Measurements from ENCODE around the gene WWOX.

WWOX gene

GRCh38 chr16:79072517-79072916 is 973.1 kb downstream of the WWOX start:
- no peaks in the 10 kb centered on the region for H3K27me3 ChIP-seq (ENCODE audit: insufficient read depth, low read length)
- H3K4me3 ChIP-seq (ENCODE audit: low read length), result no peak overlapping the region
- H2AFZ ChIP-seq (ENCODE audit: low read depth, low read length), result no peak overlapping the region
- no peaks in the 10 kb centered on the region for H3K4me1 ChIP-seq (ENCODE audit: insufficient read depth, low read length)
- H3K36me3 ChIP-seq (ENCODE audit: insufficient read depth, low read length), result no peaks in the 10 kb centered on the region
- no peaks in the 10 kb centered on the region for H3K9me3 ChIP-seq (ENCODE audit: low read length)

- Histone ChIP-seq H3K4me1 (ENCODE audit: insufficient read depth, low read length) (no peaks in the 10 kb centered on the region), H3K4me3 (ENCODE audit: low read length) (no peak overlapping the region), H3K36me3 (ENCODE audit: insufficient read depth, low read length) (no peaks in the 10 kb centered on the region), H2AFZ (ENCODE audit: low read depth, low read length) (no peak overlapping the region), H3K27me3 (ENCODE audit: insufficient read depth, low read length) (no peaks in the 10 kb centered on the region), H3K9me3 (ENCODE audit: low read length) (no peaks in the 10 kb centered on the region)
Measured at GRCh38 chr16:79073566-79073965, 974.1 kb downstream of the WWOX start.

GRCh38 chr16:79074541-79074940 is 975.1 kb downstream of the WWOX start:
- Histone ChIP-seq H3K4me3 (ENCODE audit: low read length) (no peak overlapping the region), H3K9me3 (ENCODE audit: low read length) (no peaks in the 10 kb centered on the region), H2AFZ (ENCODE audit: low read depth, low read length) (no peak overlapping the region), H3K4me1 (ENCODE audit: insufficient read depth, low read length) (no peaks in the 10 kb centered on the region), H3K27me3 (ENCODE audit: insufficient read depth, low read length) (no peaks in the 10 kb centered on the region), H3K36me3 (ENCODE audit: insufficient read depth, low read length) (no peaks in the 10 kb centered on the region)

- H3K4me3 ChIP-seq (ENCODE audit: low read length), result no peak overlapping the region
- H3K36me3 ChIP-seq (ENCODE audit: insufficient read depth, low read length), result no peaks in the 10 kb centered on the region
- H3K9me3 ChIP-seq (ENCODE audit: low read length), result no peaks in the 10 kb centered on the region
- H3K27me3 ChIP-seq (ENCODE audit: insufficient read depth, low read length), result no peaks in the 10 kb centered on the region
- no peak overlapping the region for H2AFZ ChIP-seq (ENCODE audit: low read depth, low read length)
- H3K4me1 ChIP-seq (ENCODE audit: insufficient read depth, low read length), result no peaks in the 10 kb centered on the region
Measured at GRCh38 chr16:79074951-79075350, 975.5 kb downstream of the WWOX start.

GRCh38 chr16:79076047-79076767 is 976.8 kb downstream of the WWOX start:
- Histone ChIP-seq H2AFZ (ENCODE audit: low read depth, low read length) (no peak overlapping the region), H3K9me3 (ENCODE audit: low read length) (no peaks in the 10 kb centered on the region), H3K27me3 (ENCODE audit: insufficient read depth, low read length) (no peaks in the 10 kb centered on the region), H3K4me1 (ENCODE audit: insufficient read depth, low read length) (no peaks in the 10 kb centered on the region), H3K36me3 (ENCODE audit: insufficient read depth, low read length) (no peaks in the 10 kb centered on the region), H3K4me3 (ENCODE audit: low read length) (no peak overlapping the region)

DNA sequence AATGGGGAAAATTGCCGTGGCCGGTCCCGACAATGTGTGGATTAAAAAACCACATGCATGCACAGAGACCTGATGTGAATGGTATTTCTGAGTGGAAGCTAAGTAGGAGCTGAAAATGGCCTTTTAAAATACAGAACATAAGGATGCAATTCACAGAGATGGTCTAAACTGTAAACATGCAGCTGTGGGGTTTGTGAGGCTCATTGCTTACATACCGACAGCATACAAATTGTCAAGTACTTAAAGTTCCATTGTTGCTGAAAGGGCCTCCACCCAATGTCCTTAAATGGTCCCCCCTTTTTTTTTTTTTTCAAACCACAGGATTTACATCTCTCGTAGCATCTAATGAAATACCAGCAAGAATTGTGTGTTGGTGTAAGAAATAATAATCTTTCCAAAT is 977.9 kb downstream of the WWOX start:
- Histone ChIP-seq H3K36me3 (ENCODE audit: insufficient read depth, low read length) (no peaks in the 10 kb centered on the region), H3K4me1 (ENCODE audit: insufficient read depth, low read length) (peaks cover 3% of the 10 kb centered on the region), H3K4me3 (ENCODE audit: low read length) (no peak overlapping the region), H3K9me3 (ENCODE audit: low read length) (no peaks in the 10 kb centered on the region), H2AFZ (ENCODE audit: low read depth, low read length) (no peak overlapping the region), H3K27me3 (ENCODE audit: insufficient read depth, low read length) (no peaks in the 10 kb centered on the region)

- H3K9me3 ChIP-seq (ENCODE audit: low read length), result no peaks in the 10 kb centered on the region
- H2AFZ ChIP-seq (ENCODE audit: low read depth, low read length), result no peak overlapping the region
- H3K4me1 ChIP-seq (ENCODE audit: insufficient read depth, low read length), result peaks cover 26% of the 10 kb centered on the region
- H3K27me3 ChIP-seq (ENCODE audit: insufficient read depth, low read length), result no peaks in the 10 kb centered on the region
- H3K4me3 ChIP-seq (ENCODE audit: low read length), result no peak overlapping the region
- no peaks in the 10 kb centered on the region for H3K36me3 ChIP-seq (ENCODE audit: insufficient read depth, low read length)
Measured at GRCh38 chr16:79079656-79080420, 980.4 kb downstream of the WWOX start.

DNA sequence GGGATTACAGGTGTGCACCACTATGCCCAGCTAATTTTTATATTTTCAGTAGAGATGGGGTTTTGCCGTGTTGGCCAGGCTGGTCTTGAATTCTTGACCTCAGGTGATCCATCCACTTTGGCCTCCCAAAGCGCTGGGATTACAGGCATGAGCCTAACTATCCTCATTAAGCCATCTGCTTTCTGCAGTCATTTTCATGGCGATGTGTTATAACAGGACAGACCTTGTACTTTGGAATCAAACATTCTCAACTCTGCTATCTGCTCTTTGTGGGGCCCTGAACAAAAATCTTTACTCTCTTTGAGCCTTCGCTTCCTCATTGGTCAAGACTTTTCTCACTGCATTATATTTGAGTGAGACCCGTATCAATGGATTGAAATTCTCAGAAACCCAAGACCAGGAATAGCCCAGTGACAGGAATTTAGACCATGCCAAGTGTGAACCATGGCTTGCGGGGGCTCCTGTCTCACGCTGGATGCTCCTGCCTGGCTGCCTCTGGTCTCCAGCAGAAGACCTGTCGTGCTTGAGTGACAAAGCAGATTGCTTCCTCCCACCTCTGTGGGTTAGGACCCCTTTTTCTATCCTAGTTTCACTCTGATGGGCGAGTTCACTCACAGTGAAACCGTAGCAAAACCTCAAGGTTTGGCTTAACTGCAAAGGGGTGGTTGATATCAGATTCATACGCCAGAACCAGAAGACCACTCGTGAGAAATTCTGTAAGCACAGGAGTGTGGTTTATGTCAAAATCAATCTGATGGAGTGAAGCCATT is 982.0 kb downstream of the WWOX start:
- no peaks in the 10 kb centered on the region for H3K9me3 ChIP-seq (ENCODE audit: low read length)
- no peak overlapping the region for H2AFZ ChIP-seq (ENCODE audit: low read depth, low read length)
- H3K36me3 ChIP-seq (ENCODE audit: insufficient read depth, low read length), result no peaks in the 10 kb centered on the region

DNA sequence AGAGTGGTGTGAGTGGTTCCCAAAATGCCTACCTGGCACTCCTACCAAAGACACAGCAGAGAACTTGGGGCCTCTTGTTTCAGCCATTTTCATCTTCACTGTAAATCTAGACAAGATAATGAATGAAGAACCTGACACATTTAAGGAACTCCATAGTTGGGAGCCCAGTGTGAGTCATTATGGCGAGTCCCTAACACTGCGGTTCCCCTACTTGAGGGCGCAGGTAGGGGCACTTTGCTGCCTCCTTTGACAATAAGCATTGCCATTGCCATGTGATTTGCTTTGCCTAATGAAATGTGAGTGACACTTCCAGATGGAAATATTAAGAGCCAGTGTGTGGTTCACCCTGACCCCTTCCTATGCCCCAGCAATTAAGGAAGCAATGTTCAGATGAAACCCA is 983.5 kb downstream of the WWOX start:
- H3K4me3 ChIP-seq (ENCODE audit: low read length), result no peak overlapping the region
- no peaks in the 10 kb centered on the region for H3K36me3 ChIP-seq (ENCODE audit: insufficient read depth, low read length)

More for the DNA sequence above, 982.0 kb downstream of the WWOX start:
- H3K4me3 ChIP-seq (ENCODE audit: low read length), result no peak overlapping the region
- peaks cover 28% of the 10 kb centered on the region for H3K4me1 ChIP-seq (ENCODE audit: insufficient read depth, low read length)
- no peaks in the 10 kb centered on the region for H3K27me3 ChIP-seq (ENCODE audit: insufficient read depth, low read length)

DNA sequence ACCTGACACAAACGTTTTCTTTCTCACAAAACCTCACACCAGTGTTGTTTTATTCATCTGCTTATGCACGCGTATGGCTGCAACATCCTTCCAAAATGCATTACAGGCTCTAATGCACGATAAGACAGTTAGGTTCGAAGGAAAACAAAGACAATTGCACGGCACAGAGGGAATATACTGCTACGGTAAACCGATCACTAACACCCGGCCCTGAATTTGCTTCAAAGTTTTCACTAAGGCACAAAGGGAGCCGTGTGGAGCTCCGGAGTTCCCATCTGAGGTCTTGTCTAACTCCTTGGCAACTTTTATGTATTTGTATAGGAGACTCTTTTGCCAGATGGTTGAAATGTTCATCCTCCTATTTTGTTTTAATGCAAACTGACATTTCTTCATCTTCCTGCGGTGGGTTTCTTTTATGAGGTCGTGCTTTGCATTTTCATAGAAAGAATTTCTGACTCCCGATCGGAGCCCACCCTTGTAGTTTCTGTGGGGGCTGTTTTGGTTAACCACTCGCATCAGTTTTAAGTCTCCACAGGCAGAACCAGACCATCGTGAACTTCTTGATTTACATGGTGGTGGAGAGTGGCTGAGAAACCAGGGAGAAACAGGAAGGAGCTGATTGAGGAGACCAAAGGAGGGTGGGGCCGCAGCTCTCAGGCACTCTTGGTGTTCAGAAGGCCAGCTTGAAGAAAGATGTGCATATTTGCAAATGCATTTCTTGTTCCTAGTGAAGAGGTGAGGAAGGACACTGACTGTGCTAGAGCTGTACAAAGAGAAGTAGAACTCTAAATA is 984.2 kb downstream of the WWOX start:
- no peaks in the 10 kb centered on the region for H3K27me3 ChIP-seq (ENCODE audit: insufficient read depth, low read length)
- peak overlapping the region; percentile 62 for H2AFZ ChIP-seq (ENCODE audit: low read depth, low read length)
- peak overlapping the region; percentile 26 for H3K4me3 ChIP-seq (ENCODE audit: low read length)
- no peaks in the 10 kb centered on the region for H3K9me3 ChIP-seq (ENCODE audit: low read length)
- H3K36me3 ChIP-seq (ENCODE audit: insufficient read depth, low read length), result no peaks in the 10 kb centered on the region
- peaks cover 28% of the 10 kb centered on the region for H3K4me1 ChIP-seq (ENCODE audit: insufficient read depth, low read length)

More for the DNA sequence above, 983.5 kb downstream of the WWOX start:
- no peaks in the 10 kb centered on the region for H3K27me3 ChIP-seq (ENCODE audit: insufficient read depth, low read length)
- H3K9me3 ChIP-seq (ENCODE audit: low read length), result no peaks in the 10 kb centered on the region
- no peak overlapping the region for H2AFZ ChIP-seq (ENCODE audit: low read depth, low read length)
- peaks cover 28% of the 10 kb centered on the region for H3K4me1 ChIP-seq (ENCODE audit: insufficient read depth, low read length)

DNA sequence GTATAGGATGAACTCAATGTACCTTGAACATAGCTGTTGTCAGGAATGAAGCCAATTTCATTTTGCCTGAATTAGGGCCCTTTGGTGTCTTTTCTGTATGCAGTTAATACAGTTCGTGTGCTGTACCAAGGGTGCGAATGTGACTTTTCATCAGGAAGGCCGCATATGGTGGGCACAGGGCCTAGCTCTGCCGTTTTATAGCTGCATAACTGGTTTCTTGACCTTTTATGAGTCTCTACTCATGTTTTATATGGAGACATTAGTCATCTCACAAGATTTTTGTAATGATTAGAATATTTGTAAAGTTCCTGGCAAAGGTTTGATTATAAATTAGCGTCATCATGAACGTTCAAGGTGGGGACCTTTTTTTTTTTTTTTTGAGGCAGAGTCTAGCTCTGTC is 989.5 kb downstream of the WWOX start:
- H3K27me3 ChIP-seq (ENCODE audit: insufficient read depth, low read length), result no peaks in the 10 kb centered on the region
- H2AFZ ChIP-seq (ENCODE audit: low read depth, low read length), result no peak overlapping the region
- no peak overlapping the region for H3K4me3 ChIP-seq (ENCODE audit: low read length)
- H3K9me3 ChIP-seq (ENCODE audit: low read length), result no peaks in the 10 kb centered on the region
- H3K36me3 ChIP-seq (ENCODE audit: insufficient read depth, low read length), result no peaks in the 10 kb centered on the region
- H3K4me1 ChIP-seq (ENCODE audit: insufficient read depth, low read length), result peaks cover 9% of the 10 kb centered on the region

GRCh38 chr16:79089735-79090284 is 990.4 kb downstream of the WWOX start:
- Histone ChIP-seq H2AFZ (ENCODE audit: low read depth, low read length) (no peak overlapping the region), H3K4me1 (ENCODE audit: insufficient read depth, low read length) (peaks cover 2% of the 10 kb centered on the region), H3K27me3 (ENCODE audit: insufficient read depth, low read length) (no peaks in the 10 kb centered on the region), H3K36me3 (ENCODE audit: insufficient read depth, low read length) (no peaks in the 10 kb centered on the region), H3K9me3 (ENCODE audit: low read length) (no peaks in the 10 kb centered on the region), H3K4me3 (ENCODE audit: low read length) (no peak overlapping the region)
